B cell (primary cell): Measurements from ENCODE around the gene ALG2.

Source experiments
- CTCF ChIP-seq: fragments of 200-600 bp; IDR thresholded peaks from one replicate; pipeline ENCODE4 v1.8.0; 2022; ENCODE audit warnings: antibody characterized with exemption, mild to moderate bottlenecking
- EZH2 ChIP-seq: IDR thresholded peaks from 2 replicates; pipeline ENCODE4 v1.6.1; 2012; ENCODE audit warnings: borderline replicate concordance, low read depth, mild to moderate bottlenecking, moderate library complexity, low read length; ENCODE audit not compliant: insufficient read depth, poor library complexity, severe bottlenecking

GRCh38 chr9:99264070-99264680 is 42.4 kb upstream of the ALG2 start:
- no peak for TF ChIP-seq CTCF
- TF ChIP-seq EZH2 = no peak
